Heart right ventricle (tissue), 16 donors: Measurements from ENCODE around the gene CKS2. TPM values are rescaled to one million over a fixed set of nuclear protein-coding genes. Genes with fewer than 3 reads are reported as not detected.
"Not testable (repeated sequence)": the region's sequence is repeated elsewhere in the genome, so short reads cannot be mapped to it uniquely, and the experiment has no call there.

ENCODE experiments used
- ATAC-seq, 8 donors: fragments of 200-7000 bp; cut with Tn5 transposase; one replicate each; pipeline ENCODE4 v1.9.1; 2020; ENCODE audit warnings: mild to moderate bottlenecking in 8 of 8, moderate library complexity in 8 of 8, moderate number of reproducible peaks in 1 of 8
- DNase-seq, 2 donors: peaks; one replicate each; pipeline ENCODE4 v3.0.0-alpha.2; 2020
- H3K27ac ChIP-seq, 10 donors: fragments of 200-600 bp; sonication (generic) in 2 of 10; one replicate each; pipeline versions ENCODE4 v1.5.0 to v1.8.0; 2020 to 2022; ENCODE audit warnings: mild to moderate bottlenecking in 3 of 10
- H3K27me3 ChIP-seq, 7 donors: fragments of 200-600 bp; one replicate each; pipeline ENCODE4 v1.8.0; 2021 to 2022; ENCODE audit warnings: mild to moderate bottlenecking in 2 of 7
- H3K36me3 ChIP-seq, 9 donors: fragments of 200-600 bp; sonication (generic) in 1 of 9; one replicate each; pipeline versions ENCODE4 v1.5.0 to v1.8.0; 2020 to 2022; ENCODE audit warnings: mild to moderate bottlenecking in 2 of 9
- H3K4me1 ChIP-seq, 9 donors: fragments of 200-600 bp; sonication (generic) in 1 of 9; one replicate each; pipeline versions ENCODE4 v1.5.0 to v1.8.0; 2020 to 2022; ENCODE audit warnings: mild to moderate bottlenecking in 4 of 9
- H3K4me3 ChIP-seq, 10 donors: fragments of 200-600 bp; sonication (generic) in 2 of 10; one replicate each; pipeline versions ENCODE4 v1.5.0 to v1.8.0; 2020 to 2022; ENCODE audit warnings: mild to moderate bottlenecking in 7 of 10, moderate library complexity in 2 of 10
- H3K9me3 ChIP-seq, 11 donors: fragments of 200-600 bp in 10 of 11; sonication (generic) in 2 of 11; one replicate each; pipeline versions ENCODE4 v1.5.0 to v1.8.0; 2013 to 2022; ENCODE audit warnings: mild to moderate bottlenecking in 2 of 11, control low read depth in 1 of 11, moderate library complexity in 1 of 11
- CTCF ChIP-seq, 9 donors: fragments of 200-600 bp; sonication (generic) in 2 of 9; IDR thresholded peaks; one replicate each; pipeline versions ENCODE4 v1.5.0 to v1.8.0; 2021 to 2022; ENCODE audit warnings: antibody characterized with exemption in 9 of 9, mild to moderate bottlenecking in 5 of 9, moderate library complexity in 1 of 9
- WGBS, 2 donors: extraction: QIAGEN DNeasy Blood & Tissue Kit; methylation state at CpG; one replicate each; pipeline ENCODE4 v1.1.7; 2013; ENCODE audit warnings: inconsistent platforms in 1 of 2; 5-methylcytosine and 5-hydroxymethylcytosine counted together
- intact Hi-C, 10 donors: fragments of 100-400 bp; cut with DNase I; formaldehyde crosslinking; loops; one replicate each; pipeline versions ENCODE4 v1.11.1 to v1.14.2; 2022
- long read RNA-seq, 3 donors: library from polyadenylated mRNA; unstranded; transcript quantifications; one replicate each; pipeline ENCODE4 v2.0.0, GENCODE V29; 2020 to 2021
- polyA plus RNA-seq, 2 donors: library from polyadenylated mRNA; stranded (reverse); fragments of 200-250 nt; gene quantifications; one replicate each; pipeline ENCODE4 v1.2.3, GENCODE V29; 2013
- total RNA-seq, 10 donors: library from RNA; stranded (reverse); fragmentation: NEBNext Ultra II Directional in 3 of 10; extraction: Animal tissue kit (Norgen Biotek cat#: 25700) in 3 of 10; gene quantifications; one replicate each; pipeline versions ENCODE4 v1.2.1 to v1.2.4, GENCODE V29; 2021 to 2023
- donor health status: Arrhythmogenic right ventricular cardiomyopathy.
- donor health status: ischemic (EF 13 %, LVEDD 7.1; RV severe dilation, severe dysfunction).
- donor health status: healthy with polysubstance abuse.
- donor health status: DM: no; HTN: yes; CAD: no.
- donor health status: DM: no; HTN: no; CAD: no.
- donor health status: ischemic (EF 25% LVEDD 6.9; RV normal size, moderate dysfunction).
- donor health status: ischemic (EF 25% LVEDD 5.7; RV mildly dilated, moderate dysfunction).
- donor health status: healthy.
- donor health status: DM: yes; HTN: yes; CAD: no.
- donor health status: Ischemic cardiomyopathy.
- donor health status: ischemic (EF 35%, LVEDD 5.7; RV mildly dilated, moderate dysfunction).
- donor health status: nonischemic (EF 11% LVEDD 7.7; RV severe dilation, severe dysfunction).
- donor health status: DM: yes; HTN: yes; CAD: no.
- donor health status: PGD.
- donor health status: ischemic (EF 29% LVEDD 5.4; RV normal size, mild dysfunction).
- donor health status: nonischemic (EF 23%, LVEDD 6.1; RV moderate dilation, normal function).

The CKS2 gene
- total RNA-seq (10 to 100 TPM in 2 of 10 donors, 1 to 10 TPM in 8; 1.5 to 12.2 (median 5.4) TPM), polyA plus RNA-seq (10 to 100 TPM in 1 of 2 donors, 1 to 10 TPM in 1; 7.9 to 24.3 TPM)
- long read RNA-seq, donor 1, partial matches to known transcripts = 1 of 2 reads
- long read RNA-seq, donor 1, other reads (novel, unspliced or antisense) = 0 of 2 reads
- long read RNA-seq, donor 2 = 0 reads
- long read RNA-seq, donor 3 = 0 reads

GRCh38 chr9:89310475-89311345 lies at the start of gene CKS2:
TSS of gene CKS2 (plus strand) at chr9:89311195. CDS start at chr9:89311293, 98 bp downstream.
- intact Hi-C loops = no loop called here
- H3K4me3 ChIP-seq = peak within 1 kb of the TSS; percentile 69 to 93 (median 80)
- WGBS, 2 donors = 0 to 1% methylated on average over 84 to 86 of the region's 86 CpGs
- TF ChIP-seq CTCF (IDR thresholded peaks at IDR 0.05) = no peak
- H3K36me3 ChIP-seq = peaks cover 0 to 31% (median 0%) of the 10 kb centered on the region in 9 donors
- no peaks in the 10 kb centered on the region for H3K27me3 ChIP-seq
- peak within 1 kb of the TSS; percentile 97 to 100 (median 100) for H3K27ac ChIP-seq
- peaks cover 0 to 47% (median 21%) of the 10 kb centered on the region in 9 donors for H3K4me1 ChIP-seq
- peak; percentile 100 for DNase-seq
- no peaks in the 10 kb centered on the region for H3K9me3 ChIP-seq
- peak; percentile 96 to 98 (median 98) for ATAC-seq

GRCh38 chr9:89273528-89274279 lies 37.3 kb upstream of the CKS2 start:
- Histone ChIP-seq H3K4me3 (no peak overlapping the region), H3K27me3 (no peaks in the 10 kb centered on the region), H3K4me1 (no peaks in the 10 kb centered on the region), H3K36me3 (no peaks in the 10 kb centered on the region), H3K27ac (no peak overlapping the region), H3K9me3 (peaks cover 0 to 46% (median 20%) of the 10 kb centered on the region in 11 donors)
- no peak for TF ChIP-seq CTCF (IDR thresholded peaks at IDR 0.05)
- ATAC-seq (no peak), DNase-seq (no peak)
- WGBS, 2 donors = 72 to 92% methylated on average over 3 of the region's 3 CpGs
- intact Hi-C loops = loop anchor here in 3 of 10 donors (10.0 kb wide), 2 partner anchors 679 to 1169 kb away; no protein-coding TSS in a partner anchor

GRCh38 chr9:89274838-89275237 lies 36.2 kb upstream of the CKS2 start:
- Histone ChIP-seq H3K27ac (no peak overlapping the region), H3K4me1 (no peaks in the 10 kb centered on the region), H3K9me3 (peaks cover 0 to 46% (median 20%) of the 10 kb centered on the region in 11 donors), H3K27me3 (no peaks in the 10 kb centered on the region), H3K4me3 (no peak overlapping the region), H3K36me3 (no peaks in the 10 kb centered on the region)
- no peak for DNase-seq
- intact Hi-C loops = loop anchor here in 4 of 10 donors (5.0 to 10.0 kb wide), 3 partner anchors 680 to 1170 kb away; no protein-coding TSS in a partner anchor
- no peak for ATAC-seq
- WGBS, 2 donors = 80 to 83% methylated on average over 5 of the region's 5 CpGs
- TF ChIP-seq CTCF (IDR thresholded peaks at IDR 0.05) = no peak

- not testable (repeated sequence) for H3K4me1 ChIP-seq, DNase-seq, H3K4me3 ChIP-seq, ATAC-seq, H3K27me3 ChIP-seq, H3K27ac ChIP-seq, H3K36me3 ChIP-seq
- H3K9me3 ChIP-seq = peaks cover 0 to 44% (median 20%) of the 10 kb centered on the region in 11 donors
- WGBS, 2 donors = 98% methylated on average over 2 of the region's 2 CpGs
- intact Hi-C loops = loop anchor here in 4 of 10 donors (5.0 to 10.0 kb wide), 3 partner anchors 681 to 1171 kb away; no protein-coding TSS in a partner anchor
Measured at GRCh38 chr9:89276040-89276439, 35.0 kb upstream of the CKS2 start.
